Subcutaneous abdominal adipose tissue (tissue), 5 donors: Measurements from ENCODE around the gene GLS.
A peak's percentile ranks its signal among the peaks of the same experiment; 100 is the strongest.
"Not testable (repeated sequence)": the region's sequence is repeated elsewhere in the genome, so short reads cannot be mapped to it uniquely, and the experiment has no call there.

Experiments
- H3K27ac ChIP-seq: one replicate; pipeline ENCODE4 v1.7.0; 2013; ENCODE audit warnings: low read depth, mild to moderate bottlenecking, inconsistent platforms, low read length, moderate library complexity
- H3K27me3 ChIP-seq, 5 donors: one replicate each; pipeline ENCODE4 v1.7.0; 2013; ENCODE audit warnings: low read length in 5 of 5, inconsistent platforms in 1 of 5; ENCODE audit not compliant: control insufficient read depth in 5 of 5, insufficient read depth in 4 of 5
- H3K36me3 ChIP-seq, 5 donors: one replicate each; pipeline ENCODE4 v1.7.0; 2013; ENCODE audit warnings: low read length in 5 of 5; ENCODE audit not compliant: control insufficient read depth in 5 of 5, insufficient read depth in 5 of 5
- H3K4me1 ChIP-seq, 5 donors: one replicate each; pipeline ENCODE4 v1.7.0; 2013; ENCODE audit warnings: low read length in 5 of 5, mild to moderate bottlenecking in 3 of 5, moderate library complexity in 1 of 5; ENCODE audit not compliant: control insufficient read depth in 5 of 5, insufficient read depth in 5 of 5
- H3K4me3 ChIP-seq, 5 donors: one replicate each; pipeline ENCODE4 v1.7.0; 2013; ENCODE audit warnings: low read length in 5 of 5, low read depth in 1 of 5
- H3K9ac ChIP-seq, 5 donors: one replicate each; pipeline ENCODE4 v1.7.0; 2013; ENCODE audit warnings: low read length in 5 of 5, mild to moderate bottlenecking in 4 of 5, moderate library complexity in 3 of 5
- H3K9me3 ChIP-seq, 5 donors: one replicate each; pipeline ENCODE4 v1.7.0; 2013; ENCODE audit warnings: low read length in 5 of 5; ENCODE audit not compliant: control insufficient read depth in 5 of 5
- donor health status: healthy.
- donor health status: healthy.
- donor health status: healthy.
- donor health status: healthy.
- donor health status: healthy.

GLS gene

DNA sequence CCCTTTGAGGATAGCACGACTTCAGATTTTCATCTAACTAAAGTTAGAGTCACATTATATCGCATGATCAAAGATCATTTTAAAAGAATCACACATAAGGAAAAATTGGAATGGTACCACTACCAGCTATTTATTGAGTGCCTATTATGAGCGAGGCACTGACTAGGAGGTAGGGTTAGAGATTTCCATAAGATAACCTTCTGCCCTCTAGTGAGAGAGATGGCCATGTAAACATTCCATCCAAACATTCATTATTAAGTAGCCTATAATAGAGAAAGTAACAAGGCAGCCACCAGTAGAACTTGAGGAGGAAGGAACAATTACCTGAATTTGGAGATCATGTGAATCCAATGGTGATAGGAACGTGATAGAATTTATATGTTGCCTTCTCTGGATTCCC, 25.4 kb upstream of the GLS start:
- no peaks in the 10 kb centered on the region for H3K9me3 ChIP-seq
- H3K27me3 ChIP-seq = no peaks in the 10 kb centered on the region
- H3K9ac ChIP-seq = no peak overlapping the region
- H3K4me1 ChIP-seq = peaks cover 0 to 16% (median 5%) of the 10 kb centered on the region in 5 donors
- no peak overlapping the region for H3K4me3 ChIP-seq
- H3K36me3 ChIP-seq = no peaks in the 10 kb centered on the region
- H3K27ac ChIP-seq = no peak overlapping the region

DNA sequence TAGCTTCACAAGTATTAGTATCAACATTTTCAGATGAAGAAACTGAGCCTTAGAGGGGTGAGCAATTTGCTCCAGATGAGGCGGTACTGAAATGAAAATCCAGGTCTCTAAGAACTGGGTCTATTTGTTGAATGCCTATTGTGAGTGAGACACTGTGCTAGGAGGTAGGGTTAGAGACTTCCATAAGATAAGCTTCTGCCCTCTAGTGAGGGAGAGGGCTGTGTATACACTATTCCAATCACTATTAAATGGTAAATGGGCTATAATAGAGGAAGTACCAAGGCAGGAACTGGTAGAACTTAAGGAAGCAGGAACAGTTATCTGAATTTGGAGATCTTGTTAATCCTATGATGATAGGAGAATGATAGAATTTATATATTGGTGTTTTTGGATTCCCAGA, 23.6 kb upstream of the GLS start:
- Histone ChIP-seq H3K36me3 (no peaks in the 10 kb centered on the region), H3K4me1 (peaks cover 0 to 16% (median 5%) of the 10 kb centered on the region in 5 donors), H3K4me3 (no peak overlapping the region), H3K9ac (no peak overlapping the region), H3K9me3 (no peaks in the 10 kb centered on the region), H3K27ac (no peak overlapping the region), H3K27me3 (no peaks in the 10 kb centered on the region)

DNA sequence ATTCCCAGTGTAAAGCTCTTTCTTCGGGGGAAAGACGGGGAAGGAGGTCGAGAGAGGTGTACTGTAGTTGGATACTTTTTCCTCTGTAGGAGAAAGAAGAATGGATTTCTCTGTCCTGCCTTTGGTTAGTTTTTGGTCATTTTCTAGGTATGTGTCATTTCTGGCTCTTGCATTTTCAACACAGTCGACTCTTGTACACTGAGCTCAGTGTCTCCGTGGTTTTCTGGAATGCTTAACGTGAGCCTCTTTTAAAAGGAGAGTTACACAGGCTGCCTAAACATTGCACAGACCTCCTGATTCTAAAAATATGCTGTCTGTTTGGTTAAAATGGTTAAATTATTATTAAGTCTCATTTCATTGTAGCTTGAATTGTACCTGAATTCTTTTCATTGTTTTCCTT, 21.8 kb upstream of the GLS start:
- H3K4me1 ChIP-seq = peaks cover 0 to 20% (median 6%) of the 10 kb centered on the region in 5 donors
- no peaks in the 10 kb centered on the region for H3K27me3 ChIP-seq
- H3K4me3 ChIP-seq = no peak overlapping the region
- no peaks in the 10 kb centered on the region for H3K36me3 ChIP-seq
- H3K27ac ChIP-seq = no peak overlapping the region
- H3K9me3 ChIP-seq = no peaks in the 10 kb centered on the region
- no peak overlapping the region for H3K9ac ChIP-seq

DNA sequence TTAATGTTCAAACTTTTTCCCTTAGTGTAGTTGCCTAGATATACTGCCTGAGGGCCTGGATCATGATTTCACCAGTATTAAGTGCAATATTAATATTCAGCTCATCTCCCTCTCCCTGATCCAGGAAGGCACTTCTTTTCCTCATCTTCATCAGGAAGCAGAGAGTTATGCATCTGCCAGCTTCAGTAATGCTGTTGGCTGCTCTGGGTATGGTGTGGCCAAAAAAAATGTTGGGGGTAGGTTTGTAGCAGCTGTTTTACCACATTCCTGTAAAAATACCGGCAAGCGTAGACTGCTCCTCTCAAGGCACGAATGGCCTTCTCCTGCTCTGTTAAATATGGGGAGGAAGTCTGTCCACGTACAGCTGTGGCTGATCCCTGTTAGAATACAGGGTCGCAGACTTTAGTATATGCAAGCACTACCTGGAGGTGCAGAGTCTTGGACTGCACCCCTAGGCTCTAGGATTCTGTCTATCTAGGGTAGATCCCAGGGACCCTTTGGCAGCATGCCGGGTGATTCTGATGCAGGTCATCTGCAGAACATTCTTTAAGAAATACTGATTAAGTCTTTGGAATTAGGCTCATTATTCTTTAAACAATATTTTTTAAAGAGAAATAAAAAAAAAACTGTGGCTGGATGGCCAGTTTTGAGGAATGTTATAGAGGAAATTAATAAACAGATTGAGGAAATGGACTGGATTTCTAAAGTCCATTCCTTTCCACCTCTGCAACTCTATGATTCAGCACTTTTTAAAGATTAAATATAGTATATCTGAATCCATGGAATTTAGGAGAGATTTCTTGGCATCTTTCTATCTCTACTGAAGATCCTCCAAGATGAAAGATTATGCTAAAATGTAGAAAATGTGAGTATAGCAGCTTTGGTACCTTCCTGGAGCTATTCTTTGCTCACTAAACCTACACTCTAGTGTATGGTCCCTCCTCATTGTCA, 21.0 kb upstream of the GLS start:
- no peaks in the 10 kb centered on the region for H3K9me3 ChIP-seq
- no peak overlapping the region for H3K9ac ChIP-seq
- no peaks in the 10 kb centered on the region for H3K36me3 ChIP-seq
- no peaks in the 10 kb centered on the region for H3K27me3 ChIP-seq
- no peak overlapping the region for H3K27ac ChIP-seq
- H3K4me3 ChIP-seq = no peak overlapping the region
- H3K4me1 ChIP-seq = peaks cover 0 to 25% (median 11%) of the 10 kb centered on the region in 5 donors

DNA sequence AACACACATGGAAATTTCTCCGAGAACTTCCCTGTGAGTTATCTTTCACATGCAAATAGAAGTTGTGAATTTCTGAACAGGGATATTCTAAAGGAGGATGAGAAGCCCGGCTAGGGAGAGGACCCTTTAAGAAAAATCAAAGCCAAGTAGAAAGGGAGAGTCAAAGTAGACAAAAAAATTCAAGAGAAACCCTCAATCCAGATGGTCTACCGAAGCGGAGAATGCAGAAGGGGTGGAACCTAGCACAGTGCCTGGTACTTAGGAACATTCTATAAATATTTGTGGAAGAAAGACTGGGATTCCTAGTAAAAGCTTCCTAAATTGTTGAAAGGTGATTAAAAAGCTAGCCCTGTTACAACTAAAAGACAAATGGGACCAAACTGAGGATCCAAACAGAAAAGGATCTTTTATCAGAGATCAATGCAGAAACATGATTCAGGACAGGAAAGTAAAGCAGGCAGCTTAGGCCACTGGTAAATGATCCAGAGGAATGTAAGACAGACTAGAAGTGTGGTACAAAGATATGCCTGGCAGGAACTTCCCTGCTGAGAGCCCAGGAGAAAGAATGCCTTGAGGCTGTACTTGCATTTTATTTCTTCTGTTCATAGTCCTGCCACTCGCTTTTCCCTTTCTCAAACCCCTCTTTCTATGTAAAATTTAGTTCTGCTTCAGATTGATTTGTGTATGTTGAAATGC, 19.5 kb upstream of the GLS start:
- H3K4me1 ChIP-seq = peaks cover 0 to 27% (median 10%) of the 10 kb centered on the region in 5 donors
- no peaks in the 10 kb centered on the region for H3K36me3 ChIP-seq
- no peak overlapping the region for H3K9ac ChIP-seq
- no peaks in the 10 kb centered on the region for H3K9me3 ChIP-seq
- H3K27me3 ChIP-seq = no peaks in the 10 kb centered on the region
- H3K4me3 ChIP-seq = no peak overlapping the region
- no peak overlapping the region for H3K27ac ChIP-seq

DNA sequence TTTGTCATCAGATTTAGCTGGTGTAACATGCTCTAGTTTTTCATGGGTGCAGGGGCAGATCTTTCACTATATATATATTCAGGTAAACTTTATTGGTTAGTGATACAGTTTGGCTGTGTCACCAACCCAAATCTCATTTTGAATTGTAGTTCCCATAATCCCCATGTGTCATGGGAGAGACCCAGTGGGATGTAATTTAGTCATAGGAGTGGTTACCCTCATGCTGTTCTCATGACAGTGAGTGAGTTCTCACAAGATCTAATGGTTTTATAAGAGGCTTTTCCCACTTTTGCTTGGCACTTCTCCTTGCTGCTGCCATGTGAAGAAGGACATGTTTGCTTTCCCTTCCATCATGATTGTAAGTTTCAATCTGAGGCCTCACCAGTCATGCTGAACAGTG, 18.5 kb upstream of the GLS start:
- not testable (repeated sequence) for H3K27me3 ChIP-seq, H3K4me3 ChIP-seq, H3K36me3 ChIP-seq, H3K9me3 ChIP-seq, H3K27ac ChIP-seq, H3K9ac ChIP-seq
- peaks cover 0 to 27% (median 10%) of the 10 kb centered on the region in 5 donors for H3K4me1 ChIP-seq

DNA sequence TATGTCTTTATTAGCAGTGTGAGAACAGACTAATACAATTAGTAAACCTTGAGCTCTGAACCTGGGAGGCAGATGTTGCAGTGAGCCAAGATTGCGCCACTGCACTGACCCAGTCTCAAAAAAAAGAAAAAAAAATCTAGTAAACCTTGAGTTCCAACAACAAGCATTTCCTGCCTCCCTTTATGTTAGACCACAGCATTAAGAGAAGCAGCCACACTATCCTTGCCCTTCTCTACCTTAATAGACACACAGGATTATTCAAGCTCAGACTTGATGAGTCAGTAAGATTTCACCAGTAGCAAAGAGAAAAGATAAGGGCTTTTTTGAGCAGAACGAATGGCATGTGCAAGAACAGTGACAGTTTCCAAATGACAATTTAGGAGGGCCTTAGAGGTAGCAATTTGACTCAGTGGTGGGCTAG, 18.0 kb upstream of the GLS start:
- Histone ChIP-seq H3K9ac (no peak overlapping the region), H3K27me3 (no peaks in the 10 kb centered on the region), H3K4me1 (peaks cover 0 to 27% (median 10%) of the 10 kb centered on the region in 5 donors), H3K9me3 (no peaks in the 10 kb centered on the region), H3K27ac (no peak overlapping the region), H3K4me3 (no peak overlapping the region), H3K36me3 (no peaks in the 10 kb centered on the region)

DNA sequence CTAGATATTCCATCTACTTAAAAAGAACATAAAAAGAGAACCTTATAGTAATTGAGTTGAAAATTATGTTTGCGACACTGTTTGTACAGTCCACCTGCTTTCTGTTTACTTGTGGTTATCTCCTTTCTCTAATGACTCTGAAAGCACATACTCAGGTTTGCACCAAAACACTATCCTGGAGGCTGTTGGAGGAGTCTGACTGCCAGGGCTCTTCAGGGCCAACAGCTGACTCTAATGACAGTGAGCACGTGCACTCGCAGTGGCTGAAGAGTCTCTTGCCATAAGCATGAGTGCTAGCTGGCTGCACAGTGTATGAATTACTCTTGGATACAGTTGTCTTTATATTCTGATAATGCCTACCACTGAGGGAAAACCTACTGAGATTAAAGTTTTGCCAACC, 16.7 kb upstream of the GLS start:
- H3K9me3 ChIP-seq = peaks cover 0 to 3% (median 0%) of the 10 kb centered on the region in 5 donors
- peaks cover 0 to 27% (median 10%) of the 10 kb centered on the region in 5 donors for H3K4me1 ChIP-seq
- H3K9ac ChIP-seq = no peak overlapping the region
- peak overlapping the region; percentile 63 for H3K27ac ChIP-seq
- no peaks in the 10 kb centered on the region for H3K27me3 ChIP-seq
- no peak overlapping the region for H3K4me3 ChIP-seq
- H3K36me3 ChIP-seq = no peaks in the 10 kb centered on the region

DNA sequence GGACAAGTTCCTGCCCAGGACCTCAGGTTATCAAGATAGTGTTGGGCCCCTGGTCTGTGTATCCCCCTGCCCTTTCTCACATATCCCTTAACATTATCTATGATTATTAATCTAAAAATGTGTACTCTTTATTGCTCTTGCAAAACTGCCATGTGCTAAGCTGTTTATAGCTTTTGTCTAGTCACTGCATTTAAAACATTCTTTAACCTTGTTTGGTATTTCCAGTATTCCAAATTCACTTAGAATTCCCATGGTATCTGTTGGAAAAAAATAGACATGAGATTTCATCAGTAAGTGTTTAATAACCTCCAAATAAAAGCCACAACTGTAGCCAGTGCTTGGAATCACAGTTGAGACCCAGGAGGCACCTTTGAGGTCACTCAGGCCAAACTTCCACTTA, 16.2 kb upstream of the GLS start:
- Histone ChIP-seq H3K4me1 (peaks cover 0 to 25% (median 10%) of the 10 kb centered on the region in 5 donors), H3K4me3 (no peak overlapping the region), H3K9me3 (peaks cover 0 to 3% (median 0%) of the 10 kb centered on the region in 5 donors), H3K27me3 (no peaks in the 10 kb centered on the region), H3K36me3 (no peaks in the 10 kb centered on the region), H3K9ac (no peak overlapping the region), H3K27ac (peak overlapping the region; percentile 63)

DNA sequence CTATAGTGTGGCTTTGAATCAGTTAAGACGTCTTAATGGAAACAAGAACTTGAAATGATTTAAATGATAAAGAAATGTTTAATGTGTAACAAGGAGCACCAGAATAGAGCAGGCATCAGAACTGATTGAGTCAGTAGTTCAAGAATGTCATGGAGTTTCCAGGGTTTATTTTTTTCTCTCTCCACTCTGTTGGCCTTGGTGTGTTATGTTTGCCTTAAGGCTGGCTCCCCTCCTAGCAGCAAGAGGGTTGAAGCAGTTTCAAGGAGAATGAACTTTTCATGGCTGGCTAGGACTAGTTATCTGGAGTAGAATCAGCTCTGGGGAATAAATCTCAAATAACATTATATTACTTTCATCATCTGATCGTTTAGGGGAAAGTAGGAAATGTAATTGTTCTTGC, 13.4 kb upstream of the GLS start:
- no peaks in the 10 kb centered on the region for H3K27me3 ChIP-seq
- H3K4me3 ChIP-seq = no peak overlapping the region
- H3K4me1 ChIP-seq = peaks cover 0 to 19% (median 10%) of the 10 kb centered on the region in 5 donors

More for the DNA sequence above, 13.4 kb upstream of the GLS start:
- H3K36me3 ChIP-seq = no peaks in the 10 kb centered on the region
- peaks cover 0 to 3% (median 0%) of the 10 kb centered on the region in 5 donors for H3K9me3 ChIP-seq
- H3K27ac ChIP-seq = no peak overlapping the region
- no peak overlapping the region for H3K9ac ChIP-seq
